Measurements from ENCODE around the gene CAMK4.

Gene CAMK4

DNA sequence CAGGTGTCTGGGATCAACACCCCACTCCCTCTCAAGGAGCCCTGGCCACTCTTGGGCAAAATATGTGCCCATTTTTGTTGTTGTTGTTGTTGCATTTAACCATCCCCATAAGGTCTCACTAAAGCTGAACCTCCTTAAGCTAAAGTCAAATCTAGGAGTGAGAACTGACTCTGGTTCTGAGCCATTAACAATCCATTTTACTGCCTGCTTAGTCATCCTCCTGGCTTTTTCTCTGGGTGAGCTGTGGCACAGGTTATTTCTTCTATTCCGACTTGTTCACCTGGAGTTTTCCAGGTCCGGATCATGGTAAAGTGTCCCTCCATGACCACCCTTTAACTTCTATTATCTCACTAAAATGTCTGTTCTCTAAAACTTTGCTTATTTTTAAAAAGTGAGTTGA lies 85.2 kb downstream of the CAMK4 start:
- Histone ChIP-seq H3K9me3 (ENCODE audit: control insufficient read depth in 2 of 2, low read length in 2 of 2) (peaks cover 0 to 3% of the 10 kb centered on the region in 2 donors), H3K4me1 (ENCODE audit: control insufficient read depth, insufficient read depth, low read length) (no peaks in the 10 kb centered on the region), H3K36me3 (ENCODE audit: control insufficient read depth in 2 of 2, insufficient read depth in 2 of 2, low read length in 2 of 2) (no peaks in the 10 kb centered on the region), H3K27me3 (ENCODE audit: control insufficient read depth in 1 of 2, insufficient read depth in 2 of 2, low read length in 2 of 2) (no peaks in the 10 kb centered on the region), H3K9ac (ENCODE audit: low read length in 2 of 2) (no peak overlapping the region), H3K4me3 (ENCODE audit: low read length in 2 of 2) (no peak overlapping the region), H3K27ac (ENCODE audit: low read length) (no peak overlapping the region)

DNA sequence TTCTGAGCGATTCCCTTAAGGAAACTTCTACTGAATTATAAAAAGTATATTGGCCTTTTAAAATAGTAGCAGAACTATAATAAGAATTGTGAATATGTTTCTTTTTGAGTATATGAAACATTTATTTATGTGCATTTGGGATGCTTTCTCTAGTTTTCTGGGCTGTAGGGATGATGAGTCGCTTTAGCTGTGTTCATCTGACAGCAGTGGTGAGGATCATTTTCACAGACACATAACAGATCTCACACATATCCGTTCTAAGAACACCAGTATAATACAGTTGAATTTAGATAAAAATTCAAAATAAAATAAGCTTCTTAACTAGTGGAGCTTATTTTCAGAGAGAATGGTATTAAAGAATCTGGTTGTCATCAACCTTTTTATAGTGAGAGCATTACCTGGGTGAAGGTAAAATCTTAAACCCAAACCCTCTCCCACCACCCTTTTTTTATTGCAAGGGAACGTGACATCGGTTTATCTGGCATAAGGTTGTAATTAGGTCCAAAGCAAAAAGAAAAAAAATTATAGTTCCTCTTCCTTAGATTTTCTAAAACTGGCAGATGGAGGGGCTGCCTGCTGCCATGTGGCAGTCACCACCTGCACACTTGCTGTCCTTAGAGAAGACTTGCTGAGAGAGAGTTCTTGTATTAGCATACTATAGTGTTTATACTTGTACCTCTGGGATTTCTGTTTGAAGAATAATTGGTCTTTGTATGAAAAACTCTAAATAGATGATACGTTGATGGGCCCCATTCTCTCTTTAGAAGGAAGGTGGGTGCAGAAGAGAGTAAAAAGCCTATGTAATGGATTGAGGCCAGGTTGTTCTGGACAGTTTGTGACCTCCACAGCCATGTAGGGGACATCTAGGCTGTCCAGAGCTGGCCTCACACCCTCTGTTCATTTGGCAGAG lies 86.8 kb downstream of the CAMK4 start:
- Histone ChIP-seq H3K9me3 (ENCODE audit: control insufficient read depth in 2 of 2, low read length in 2 of 2) (peaks cover 0 to 3% of the 10 kb centered on the region in 2 donors), H3K9ac (ENCODE audit: low read length in 2 of 2) (no peak overlapping the region), H3K27ac (ENCODE audit: low read length) (no peak overlapping the region), H3K27me3 (ENCODE audit: control insufficient read depth in 1 of 2, insufficient read depth in 2 of 2, low read length in 2 of 2) (no peaks in the 10 kb centered on the region), H3K36me3 (ENCODE audit: control insufficient read depth in 2 of 2, insufficient read depth in 2 of 2, low read length in 2 of 2) (no peaks in the 10 kb centered on the region), H3K4me3 (ENCODE audit: low read length in 2 of 2) (no peak overlapping the region), H3K4me1 (ENCODE audit: control insufficient read depth, insufficient read depth, low read length) (no peaks in the 10 kb centered on the region)

DNA sequence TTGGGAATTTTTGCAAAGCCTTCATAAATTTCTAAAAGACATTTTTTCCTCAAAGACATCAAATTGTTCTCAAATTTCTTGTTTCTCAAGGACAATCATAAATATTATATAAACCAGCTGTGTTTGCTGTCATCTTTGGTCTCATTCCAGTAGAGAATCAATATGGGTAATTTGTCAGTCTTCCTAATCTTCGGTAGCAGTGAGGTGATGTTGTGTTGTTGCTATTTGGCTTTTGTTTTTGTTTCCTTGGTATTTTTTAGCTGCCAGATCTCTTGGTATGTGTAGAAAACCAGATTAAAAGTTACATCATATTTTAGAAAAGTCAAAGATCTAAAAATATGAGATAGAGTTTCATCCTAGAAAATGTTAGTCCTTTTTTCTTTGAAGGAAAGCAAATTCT lies 87.5 kb downstream of the CAMK4 start:
- peaks cover 0 to 3% of the 10 kb centered on the region in 2 donors for H3K9me3 ChIP-seq (ENCODE audit: control insufficient read depth in 2 of 2, low read length in 2 of 2)
- H3K27ac ChIP-seq (ENCODE audit: low read length), result no peak overlapping the region
- no peaks in the 10 kb centered on the region for H3K36me3 ChIP-seq (ENCODE audit: control insufficient read depth in 2 of 2, insufficient read depth in 2 of 2, low read length in 2 of 2)
- H3K9ac ChIP-seq (ENCODE audit: low read length in 2 of 2), result no peak overlapping the region
- no peak overlapping the region for H3K4me3 ChIP-seq (ENCODE audit: low read length in 2 of 2)
- no peaks in the 10 kb centered on the region for H3K27me3 ChIP-seq (ENCODE audit: control insufficient read depth in 1 of 2, insufficient read depth in 2 of 2, low read length in 2 of 2)
- H3K4me1 ChIP-seq (ENCODE audit: control insufficient read depth, insufficient read depth, low read length), result no peaks in the 10 kb centered on the region

DNA sequence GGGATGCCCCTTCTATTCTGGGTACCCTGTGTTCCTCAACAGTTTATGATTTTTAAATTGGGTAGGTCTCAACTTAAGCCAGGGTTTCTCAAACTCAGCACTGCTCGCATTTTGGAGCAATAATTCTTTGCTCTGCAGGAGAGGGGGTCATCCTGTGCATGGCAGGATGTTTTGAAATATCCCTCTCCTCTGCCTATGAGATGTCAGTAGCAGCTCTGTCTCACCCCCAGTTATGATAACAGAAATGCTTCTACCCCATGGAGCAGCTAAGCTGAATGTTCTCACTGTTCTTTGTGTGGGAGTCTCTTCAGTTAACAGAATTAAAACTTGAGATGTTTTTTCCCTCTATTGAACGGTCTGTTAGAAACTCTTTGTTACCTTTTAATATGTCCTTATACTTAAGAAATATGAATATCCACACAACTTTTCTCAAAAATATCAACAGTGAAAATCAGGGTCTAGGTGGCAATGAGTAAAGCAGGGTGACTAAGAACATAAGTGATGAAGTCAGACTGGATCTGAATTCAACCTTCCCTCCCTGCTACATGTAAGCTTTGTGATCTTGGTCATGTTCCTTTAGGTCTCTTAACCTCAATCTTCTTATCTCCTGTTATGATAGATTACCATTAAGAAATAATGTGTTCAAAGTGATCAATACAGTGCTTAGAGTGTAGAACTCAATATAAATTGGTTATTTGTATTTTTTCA lies 89.0 kb downstream of the CAMK4 start:
- Histone ChIP-seq H3K27ac (ENCODE audit: low read length) (no peak overlapping the region), H3K9ac (ENCODE audit: low read length in 2 of 2) (no peak overlapping the region), H3K9me3 (ENCODE audit: control insufficient read depth in 2 of 2, low read length in 2 of 2) (peaks cover 0 to 3% of the 10 kb centered on the region in 2 donors), H3K4me1 (ENCODE audit: control insufficient read depth, insufficient read depth, low read length) (no peaks in the 10 kb centered on the region), H3K27me3 (ENCODE audit: control insufficient read depth in 1 of 2, insufficient read depth in 2 of 2, low read length in 2 of 2) (no peaks in the 10 kb centered on the region), H3K36me3 (ENCODE audit: control insufficient read depth in 2 of 2, insufficient read depth in 2 of 2, low read length in 2 of 2) (no peaks in the 10 kb centered on the region), H3K4me3 (ENCODE audit: low read length in 2 of 2) (no peak overlapping the region)

DNA sequence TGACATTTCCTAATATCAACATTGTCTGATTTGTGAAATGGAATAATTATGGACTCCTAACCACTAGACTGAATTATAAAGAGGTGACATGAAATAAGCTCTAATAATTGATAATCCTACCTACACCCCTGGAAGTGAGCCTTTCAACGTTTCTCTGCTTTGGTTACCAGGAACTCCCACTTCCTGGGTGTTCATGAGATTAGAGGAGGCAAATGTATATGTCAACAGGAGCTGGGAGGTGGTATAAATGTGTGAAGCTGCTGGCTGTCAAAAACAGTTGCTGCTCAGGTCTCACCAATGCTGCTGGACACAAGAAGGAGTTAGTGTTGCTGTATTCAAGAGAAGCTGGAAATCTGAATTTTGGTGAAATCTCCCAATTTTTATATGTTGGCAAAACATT lies 96.8 kb downstream of the CAMK4 start:
- no peaks in the 10 kb centered on the region for H3K4me1 ChIP-seq (ENCODE audit: control insufficient read depth, insufficient read depth, low read length)
- H3K4me3 ChIP-seq (ENCODE audit: low read length in 2 of 2), result no peak overlapping the region
- H3K27me3 ChIP-seq (ENCODE audit: control insufficient read depth in 1 of 2, insufficient read depth in 2 of 2, low read length in 2 of 2), result no peaks in the 10 kb centered on the region
- no peaks in the 10 kb centered on the region for H3K9me3 ChIP-seq (ENCODE audit: control insufficient read depth in 2 of 2, low read length in 2 of 2)
- H3K36me3 ChIP-seq (ENCODE audit: control insufficient read depth in 2 of 2, insufficient read depth in 2 of 2, low read length in 2 of 2), result no peaks in the 10 kb centered on the region
- H3K9ac ChIP-seq (ENCODE audit: low read length in 2 of 2), result no peak overlapping the region
- no peak overlapping the region for H3K27ac ChIP-seq (ENCODE audit: low read length)

DNA sequence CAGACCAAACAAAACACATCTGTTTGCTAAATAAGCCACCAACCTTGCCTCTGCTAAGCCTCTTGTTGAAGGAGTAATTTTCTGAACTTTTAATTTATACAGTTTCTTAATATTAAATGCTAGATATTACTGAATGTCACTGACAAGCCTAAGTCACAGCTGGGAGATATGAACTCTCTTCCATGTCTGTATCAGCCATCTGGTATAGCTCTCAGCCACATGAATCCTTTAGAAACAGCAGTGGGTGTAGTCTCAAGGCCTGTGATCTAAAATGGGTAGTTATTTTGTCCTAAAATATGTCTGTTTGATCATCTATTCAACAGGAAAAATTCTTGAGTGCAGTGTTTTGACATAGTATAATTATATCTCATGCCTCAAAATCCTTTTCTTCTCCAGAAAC lies 97.2 kb downstream of the CAMK4 start:
- no peaks in the 10 kb centered on the region for H3K9me3 ChIP-seq (ENCODE audit: control insufficient read depth in 2 of 2, low read length in 2 of 2)
- no peak overlapping the region for H3K4me3 ChIP-seq (ENCODE audit: low read length in 2 of 2)
- no peaks in the 10 kb centered on the region for H3K4me1 ChIP-seq (ENCODE audit: control insufficient read depth, insufficient read depth, low read length)
- H3K36me3 ChIP-seq (ENCODE audit: control insufficient read depth in 2 of 2, insufficient read depth in 2 of 2, low read length in 2 of 2), result no peaks in the 10 kb centered on the region
- no peak overlapping the region for H3K9ac ChIP-seq (ENCODE audit: low read length in 2 of 2)
- no peak overlapping the region for H3K27ac ChIP-seq (ENCODE audit: low read length)
- H3K27me3 ChIP-seq (ENCODE audit: control insufficient read depth in 1 of 2, insufficient read depth in 2 of 2, low read length in 2 of 2), result no peaks in the 10 kb centered on the region

DNA sequence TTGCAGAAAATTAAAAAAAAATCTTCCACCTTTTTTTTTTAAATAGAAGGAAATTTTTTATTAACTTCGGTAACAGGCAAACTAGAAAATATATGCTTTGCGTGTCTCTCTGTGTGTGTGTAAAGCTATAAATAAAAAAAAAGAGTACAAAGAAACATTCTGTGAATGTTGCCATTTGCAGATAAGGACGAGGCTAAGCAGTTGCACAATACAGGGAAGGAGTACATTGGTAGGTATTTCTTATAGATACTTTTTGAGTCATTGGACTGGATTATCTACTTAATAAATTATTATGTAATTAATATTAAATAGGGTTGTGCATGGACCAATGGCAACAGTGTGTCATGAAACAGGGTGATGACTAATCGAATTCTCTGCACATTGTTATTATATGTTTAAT lies 102.4 kb downstream of the CAMK4 start:
- H3K4me1 ChIP-seq (ENCODE audit: control insufficient read depth, insufficient read depth, low read length), result no peaks in the 10 kb centered on the region
- H3K4me3 ChIP-seq (ENCODE audit: low read length in 2 of 2), result no peak overlapping the region
- no peaks in the 10 kb centered on the region for H3K27me3 ChIP-seq (ENCODE audit: control insufficient read depth in 1 of 2, insufficient read depth in 2 of 2, low read length in 2 of 2)
- no peaks in the 10 kb centered on the region for H3K9me3 ChIP-seq (ENCODE audit: control insufficient read depth in 2 of 2, low read length in 2 of 2)
- no peaks in the 10 kb centered on the region for H3K36me3 ChIP-seq (ENCODE audit: control insufficient read depth in 2 of 2, insufficient read depth in 2 of 2, low read length in 2 of 2)
- H3K9ac ChIP-seq (ENCODE audit: low read length in 2 of 2), result no peak overlapping the region
- H3K27ac ChIP-seq (ENCODE audit: low read length), result no peak overlapping the region

DNA sequence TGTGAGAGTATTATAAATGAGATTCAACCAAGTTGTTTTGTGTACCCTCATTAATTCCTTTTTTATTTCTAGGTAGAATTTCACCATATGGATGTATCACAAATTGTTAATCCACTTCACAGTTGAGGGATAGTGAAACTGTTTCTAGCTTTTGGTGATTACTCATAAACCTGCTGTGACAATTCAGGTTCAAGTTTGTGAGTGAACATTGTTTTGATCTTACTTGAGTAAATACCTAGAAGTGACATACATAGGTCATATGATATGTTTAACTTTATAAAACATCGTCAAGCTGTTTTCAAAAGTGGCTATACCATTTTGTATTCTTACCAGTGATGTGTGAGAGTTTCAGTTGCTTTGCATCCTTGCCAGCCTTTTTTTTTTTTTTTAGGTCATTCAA lies 112.9 kb downstream of the CAMK4 start:
- Histone ChIP-seq H3K4me1 (ENCODE audit: control insufficient read depth, insufficient read depth, low read length) (no peaks in the 10 kb centered on the region), H3K4me3 (ENCODE audit: low read length in 2 of 2) (no peak overlapping the region), H3K27ac (ENCODE audit: low read length) (no peak overlapping the region), H3K27me3 (ENCODE audit: control insufficient read depth in 1 of 2, insufficient read depth in 2 of 2, low read length in 2 of 2) (no peaks in the 10 kb centered on the region), H3K9me3 (ENCODE audit: control insufficient read depth in 2 of 2, low read length in 2 of 2) (no peaks in the 10 kb centered on the region), H3K36me3 (ENCODE audit: control insufficient read depth in 2 of 2, insufficient read depth in 2 of 2, low read length in 2 of 2) (no peaks in the 10 kb centered on the region), H3K9ac (ENCODE audit: low read length in 2 of 2) (no peak overlapping the region)

DNA sequence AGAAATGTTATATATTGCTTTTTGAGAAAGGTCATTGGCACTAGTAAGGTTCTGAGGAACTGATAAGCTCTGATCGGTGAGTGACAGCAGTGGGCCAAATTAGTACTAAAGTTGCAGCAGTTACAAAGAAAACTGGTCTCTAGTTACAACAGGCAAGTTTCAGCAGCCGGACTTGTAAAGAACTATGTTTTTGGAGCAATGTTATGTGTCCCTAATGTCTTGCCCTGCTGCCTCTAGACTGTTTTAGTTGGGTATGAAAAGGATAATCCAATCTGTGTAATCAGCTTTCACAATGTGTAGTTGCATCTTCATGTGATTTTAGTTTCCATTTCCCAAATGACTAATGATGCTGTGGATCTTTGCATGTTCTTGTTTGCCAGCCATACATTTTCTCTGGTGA lies 113.5 kb downstream of the CAMK4 start:
- H3K9me3 ChIP-seq (ENCODE audit: control insufficient read depth in 2 of 2, low read length in 2 of 2), result no peaks in the 10 kb centered on the region

DNA sequence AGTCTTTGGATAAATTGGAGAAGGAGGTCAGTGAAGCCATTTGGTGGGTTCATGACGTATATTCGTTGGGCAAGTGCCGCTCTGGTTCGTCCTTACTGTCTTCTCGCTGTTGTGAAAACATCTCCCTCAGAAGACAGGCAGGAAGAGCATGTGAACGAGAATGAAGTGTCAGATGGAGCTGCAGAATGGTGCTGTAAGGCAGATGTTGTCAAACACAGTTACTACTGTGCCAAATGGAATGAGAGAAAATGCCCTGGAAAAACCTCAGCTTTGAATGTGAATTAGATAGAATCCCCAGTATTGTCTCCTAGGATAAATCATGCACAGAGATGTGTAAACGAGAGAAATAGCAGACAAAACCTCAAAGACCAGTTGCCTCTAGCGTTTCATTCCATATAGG lies 121.5 kb downstream of the CAMK4 start:
- Histone ChIP-seq H3K36me3 (ENCODE audit: control insufficient read depth in 2 of 2, insufficient read depth in 2 of 2, low read length in 2 of 2) (no peaks in the 10 kb centered on the region), H3K9me3 (ENCODE audit: control insufficient read depth in 2 of 2, low read length in 2 of 2) (no peaks in the 10 kb centered on the region), H3K27ac (ENCODE audit: low read length) (no peak overlapping the region), H3K4me3 (ENCODE audit: low read length in 2 of 2) (no peak overlapping the region), H3K4me1 (ENCODE audit: control insufficient read depth, insufficient read depth, low read length) (no peaks in the 10 kb centered on the region), H3K9ac (ENCODE audit: low read length in 2 of 2) (no peak overlapping the region), H3K27me3 (ENCODE audit: control insufficient read depth in 1 of 2, insufficient read depth in 2 of 2, low read length in 2 of 2) (no peaks in the 10 kb centered on the region)

More for the DNA sequence above, 113.5 kb downstream of the CAMK4 start:
- Histone ChIP-seq H3K36me3 (ENCODE audit: control insufficient read depth in 2 of 2, insufficient read depth in 2 of 2, low read length in 2 of 2) (no peaks in the 10 kb centered on the region), H3K4me1 (ENCODE audit: control insufficient read depth, insufficient read depth, low read length) (no peaks in the 10 kb centered on the region), H3K9ac (ENCODE audit: low read length in 2 of 2) (no peak overlapping the region), H3K4me3 (ENCODE audit: low read length in 2 of 2) (no peak overlapping the region), H3K27me3 (ENCODE audit: control insufficient read depth in 1 of 2, insufficient read depth in 2 of 2, low read length in 2 of 2) (no peaks in the 10 kb centered on the region), H3K27ac (ENCODE audit: low read length) (no peak overlapping the region)

DNA sequence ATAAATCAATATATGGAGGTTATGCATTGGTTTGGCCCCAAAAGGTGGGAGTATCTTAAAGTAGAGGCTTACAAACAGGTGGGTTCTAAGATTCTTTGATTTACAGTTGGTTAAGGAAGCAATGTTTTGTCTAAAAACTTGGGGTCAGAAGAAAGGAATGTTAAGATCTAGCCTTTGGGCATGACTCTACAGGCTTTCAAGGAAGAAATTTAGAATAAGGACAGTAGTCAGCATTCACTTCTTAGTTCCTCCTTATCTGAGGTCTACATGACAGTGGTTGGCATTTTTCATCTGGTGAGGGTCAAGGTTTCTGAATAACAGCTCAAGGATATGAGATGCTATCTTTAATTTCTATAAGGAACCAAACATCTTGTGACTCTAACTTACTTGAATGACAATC lies 122.8 kb downstream of the CAMK4 start:
- H3K27me3 ChIP-seq (ENCODE audit: control insufficient read depth in 1 of 2, insufficient read depth in 2 of 2, low read length in 2 of 2), result no peaks in the 10 kb centered on the region
- no peak overlapping the region for H3K27ac ChIP-seq (ENCODE audit: low read length)
- no peak overlapping the region for H3K9ac ChIP-seq (ENCODE audit: low read length in 2 of 2)
- H3K4me1 ChIP-seq (ENCODE audit: control insufficient read depth, insufficient read depth, low read length), result no peaks in the 10 kb centered on the region
- H3K9me3 ChIP-seq (ENCODE audit: control insufficient read depth in 2 of 2, low read length in 2 of 2), result no peaks in the 10 kb centered on the region
- no peak overlapping the region for H3K4me3 ChIP-seq (ENCODE audit: low read length in 2 of 2)
- H3K36me3 ChIP-seq (ENCODE audit: control insufficient read depth in 2 of 2, insufficient read depth in 2 of 2, low read length in 2 of 2), result no peaks in the 10 kb centered on the region
